ENCODE data around the gene UGT1A8. TPM values are rescaled to one million over a fixed set of nuclear protein-coding genes. Genes with fewer than 3 reads are reported as not detected.

Gene UGT1A8
- total and polyA plus RNA-seq, 2 donors (not counting 3 experiments of a cell fraction or from before 2014, with no cell fraction given): not detected

GRCh38 chr2:233692648-233693047 is 75.2 kb downstream of the UGT1A8 start, which contains the start of gene UGT1A6:
TSS of gene UGT1A6 (plus strand) at chr2:233692890. CDS start at chr2:233693005, 115 bp downstream.
- H3K4me1 ChIP-seq (ENCODE audit: control insufficient read depth, extremely low read depth, insufficient read depth, low read length): peaks cover 17% of the 10 kb centered on the region
- intact Hi-C loops (cut with micrococcal nuclease) (no loop called here), dilution Hi-C loops (cut with MboI; ENCODE audit: extremely low pct_ligation_motif_present, low sequenced_read_pairs) (no loop called here)
- H3K4me3 ChIP-seq (replicated peaks in 1 of 3; ENCODE audit: insufficient read depth in 1 of 3, low read depth in 1 of 3, low read length in 3 of 3): no peak within 1 kb of the TSS
- ChIA-PET CTCF (no interaction called here), POLR2A (no interaction called here)
- H3K27me3 ChIP-seq (ENCODE audit: control insufficient read depth in 2 of 2, insufficient read depth in 2 of 2, low read length in 2 of 2): no peaks in the 10 kb centered on the region
- H3K9me3 ChIP-seq (replicated peaks; ENCODE audit: control insufficient read depth, insufficient read depth, low read length): no peaks in the 10 kb centered on the region
- FAIRE-seq: no peak
- no peaks in the 10 kb centered on the region for H4K20me1 ChIP-seq (replicated peaks; ENCODE audit: control insufficient read depth, extremely low read depth, insufficient read depth, low read length)
- H3K4me2 ChIP-seq (ENCODE audit: insufficient read depth, low read length): no peak within 1 kb of the TSS
- H3K27ac ChIP-seq (ENCODE audit: insufficient read depth, low read depth, low read length): no peak within 1 kb of the TSS
- H3K36me3 ChIP-seq (ENCODE audit: control insufficient read depth in 2 of 2, extremely low read depth in 1 of 2, insufficient read depth in 2 of 2, low read length in 2 of 2): no peaks in the 10 kb centered on the region
- TF ChIP-seq POLR2AphosphoS5 (IDR thresholded peaks at IDR 0.05; ENCODE audit: insufficient read depth, low read depth, low read length) (no peak), GATA2 (IDR thresholded peaks at IDR 0.05; ENCODE audit: insufficient read depth, insufficient read length, low read depth, low read length) (no peak), MYC (IDR thresholded peaks at IDR 0.05; ENCODE audit: low read depth, low read length) (no peak), POLR2A (IDR thresholded peaks at IDR 0.05; ENCODE audit: low read depth, low read length) (no peak), EZH2 (IDR thresholded peaks at IDR 0.05; ENCODE audit: borderline replicate concordance, low read depth, low read length, severe bottlenecking) (no peak), CTCF (IDR thresholded peaks at IDR 0.05; ENCODE audit: extremely low read depth in 1 of 2, insufficient read depth in 1 of 2, low read depth in 1 of 2, low read length in 2 of 2) (no peak), FOS (IDR thresholded peaks at IDR 0.05; ENCODE audit: borderline replicate concordance, insufficient read depth, low read length) (no peak), JUN (IDR thresholded peaks at IDR 0.05; ENCODE audit: borderline replicate concordance, insufficient read depth, insufficient read length, low read depth) (no peak), MAX (IDR thresholded peaks at IDR 0.05; ENCODE audit: insufficient read depth, insufficient read length) (no peak)
- no peak for DNase-seq (ENCODE audit: low read depth, low spot score)
- no peak within 1 kb of the TSS for H3K9ac ChIP-seq (replicated peaks; ENCODE audit: extremely low read depth, insufficient read depth, low read length)
- H3K9me1 ChIP-seq (replicated peaks; ENCODE audit: control insufficient read depth, extremely low read depth, insufficient read depth, low read length): no peaks in the 10 kb centered on the region
- H3K79me2 ChIP-seq (ENCODE audit: control insufficient read depth, insufficient read depth, low read length): no peaks in the 10 kb centered on the region
- no TSS peak for BruUV-seq (replicated peaks)
- no peak within 1 kb of the TSS for H2AFZ ChIP-seq (ENCODE audit: low read depth, low read length)

All from endothelial cell of umbilical vein (primary cell).